RPMI7951 (cell line): ENCODE data around the gene ARID1B. TPM values are rescaled to one million over a fixed set of nuclear protein-coding genes. Genes with fewer than 3 reads are reported as not detected.
A peak's percentile ranks its signal among the peaks of the same experiment; 100 is the strongest.
"Not testable (repeated sequence)": the region's sequence is repeated elsewhere in the genome, so short reads cannot be mapped to it uniquely, and the experiment has no call there.

Source experiments
- DNase-seq: peaks from one replicate; pipeline ENCODE4 v3.0.0-alpha.2; 2012; ENCODE audit warnings: low read depth
- total RNA-seq: library from RNA; depleted of rRNA; stranded (reverse); fragments of >200 nt; shearing (Covaris generic); gene quantifications from 2 replicates; pipeline ENCODE4 v1.2.3, GENCODE V29; 2014

Gene ARID1B
- total RNA-seq, 1 experiment from 2014 or later: 14.8 TPM

GRCh38 chr6:157019115-157019641, 242.0 kb downstream of the ARID1B start:
- peak; percentile 48 for DNase-seq

DNA sequence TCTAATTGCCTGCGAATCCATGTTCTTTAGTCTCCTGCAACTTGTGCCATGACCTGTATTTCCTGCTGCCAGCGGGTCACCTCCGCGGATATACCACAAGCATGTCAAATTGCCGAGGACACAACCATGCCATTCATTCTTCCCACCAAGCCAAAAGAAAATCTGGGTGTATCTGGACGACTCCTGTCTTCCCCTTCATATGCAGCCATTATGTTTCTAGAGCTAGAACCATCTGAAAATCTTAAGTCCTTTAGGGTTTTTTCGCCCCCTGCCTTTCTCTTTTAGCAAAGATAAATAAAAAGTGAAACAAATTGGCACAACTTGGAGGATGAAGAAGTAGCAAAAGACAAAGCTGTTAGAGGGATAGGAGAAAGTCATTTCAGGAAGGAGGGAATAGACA, 242.6 kb downstream of the ARID1B start:
- DNase-seq: peak; percentile 42

GRCh38 chr6:157020398-157020797, 243.2 kb downstream of the ARID1B start:
- DNase-seq: peak; percentile 51

DNA sequence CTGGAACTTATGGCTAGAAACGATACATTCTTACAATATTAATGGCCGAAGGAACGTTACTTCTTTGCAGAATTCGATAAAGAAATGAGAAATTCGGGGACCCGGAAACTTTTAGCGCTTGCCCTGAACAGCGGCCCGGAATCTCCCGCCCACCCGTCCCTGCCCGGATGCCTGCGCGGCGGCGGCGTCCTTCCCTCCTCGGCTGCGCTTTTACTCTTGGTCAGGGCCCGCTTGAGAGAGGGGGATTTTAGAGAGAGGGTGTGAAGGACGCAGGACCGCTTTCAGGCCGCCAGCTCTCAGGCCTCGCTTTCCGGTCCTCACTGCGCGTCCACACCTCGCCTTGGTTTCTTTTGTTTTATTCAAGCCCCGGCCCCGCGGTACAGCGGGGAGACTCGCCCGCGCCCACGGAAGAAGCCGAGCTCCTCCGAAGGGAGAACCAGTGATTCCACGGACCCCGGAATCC, 243.7 kb downstream of the ARID1B start:
- DNase-seq: peak; percentile 58

- DNase-seq: peak; percentile 94
Observed at GRCh38 chr6:157021344-157021992, 244.3 kb downstream of the ARID1B start.

DNA sequence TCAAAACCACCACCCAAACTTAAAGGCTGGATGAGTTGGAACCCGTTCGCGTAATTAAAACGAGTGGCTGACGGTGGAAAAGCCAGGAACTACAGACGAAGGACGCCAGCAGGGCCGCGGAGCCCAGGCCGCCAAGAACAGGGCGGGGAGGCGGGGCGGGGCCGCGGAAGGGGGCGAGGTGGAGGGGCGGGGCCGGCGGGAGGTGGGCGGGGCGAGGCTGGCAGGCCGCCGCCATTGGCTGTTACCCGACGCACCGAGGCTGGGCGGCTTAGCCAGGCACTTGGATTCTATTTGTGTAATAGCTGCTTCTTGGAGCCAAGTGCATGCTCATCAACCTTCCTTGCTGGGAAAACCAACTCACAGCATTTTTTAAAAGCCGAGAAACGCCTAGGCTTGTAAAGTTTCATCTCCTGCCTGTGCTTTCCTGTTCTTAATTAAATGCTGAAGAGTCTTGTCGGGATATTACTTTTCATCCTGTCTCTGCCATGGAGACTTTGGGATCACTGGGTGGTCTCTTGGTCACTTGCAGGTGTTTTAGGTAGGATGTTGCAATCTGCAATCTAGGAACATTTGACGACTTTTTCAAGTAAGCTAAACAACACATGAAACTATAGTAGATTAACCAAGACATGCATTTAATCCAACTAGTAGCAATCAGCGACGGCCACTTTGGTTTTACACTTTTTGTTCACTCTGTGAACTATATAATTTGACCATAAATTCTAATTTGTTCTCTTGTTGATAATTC, 245.0 kb downstream of the ARID1B start:
- peak; percentile 87 for DNase-seq

GRCh38 chr6:157023958-157024357, 246.8 kb downstream of the ARID1B start:
- peak; percentile 21 for DNase-seq

- DNase-seq: no peak
Observed at GRCh38 chr6:157024745-157025144, 247.6 kb downstream of the ARID1B start.

GRCh38 chr6:157025437-157025836, 248.3 kb downstream of the ARID1B start:
- DNase-seq: no peak

DNA sequence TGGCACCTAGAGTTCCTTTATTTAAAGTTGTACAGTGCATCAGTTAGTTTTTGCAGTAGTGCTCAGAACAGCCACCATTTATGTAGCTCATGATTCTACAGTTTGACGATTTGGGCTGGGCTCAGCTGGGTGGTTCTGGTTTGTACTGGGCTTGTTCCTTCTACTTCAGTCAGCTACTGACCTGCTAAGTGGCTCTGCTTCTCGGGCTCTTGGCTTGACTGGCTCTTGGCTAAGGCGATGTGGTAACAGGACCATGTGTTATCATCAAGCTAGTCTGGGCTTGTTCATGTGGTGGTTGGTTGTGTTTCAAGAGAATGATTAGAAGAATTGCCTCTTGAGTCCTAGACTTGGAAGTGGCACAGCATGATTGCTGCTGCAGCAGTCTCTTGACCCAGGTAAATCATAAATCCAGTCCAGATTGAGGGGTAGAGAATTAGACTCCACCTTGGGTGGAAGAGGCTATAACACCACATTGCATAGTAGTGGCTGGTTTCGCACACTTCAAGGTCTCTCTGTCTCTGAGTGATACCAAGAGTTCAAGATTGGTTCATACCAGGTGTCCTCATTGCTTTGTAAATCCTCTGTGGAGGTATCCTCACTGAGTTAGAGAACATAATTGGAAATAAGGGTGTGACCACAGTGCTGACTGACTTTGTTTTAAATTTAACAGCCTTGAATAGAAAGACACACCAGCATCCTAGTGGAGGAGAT, 253.0 kb downstream of the ARID1B start:
- no peak for DNase-seq

DNA sequence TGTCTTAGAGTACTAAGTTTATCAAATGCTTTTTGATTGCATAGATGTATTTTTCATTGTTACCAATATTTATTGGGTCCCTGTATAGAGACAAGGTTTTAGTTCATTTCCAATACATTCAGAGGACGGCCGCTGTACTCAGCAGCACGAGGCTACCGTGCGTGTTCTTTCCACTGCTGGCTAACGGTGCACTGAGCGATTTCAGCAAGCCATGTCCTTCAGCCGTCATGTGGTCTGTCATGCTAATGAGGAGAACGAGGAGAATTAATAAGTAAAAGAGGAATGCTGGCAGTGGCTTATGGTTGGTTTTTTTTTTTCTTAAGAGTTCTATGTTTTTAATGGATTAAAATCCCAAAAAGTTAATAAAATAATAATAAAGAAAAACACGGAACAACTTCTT, 253.6 kb downstream of the ARID1B start:
- peak; percentile 42 for DNase-seq

DNA sequence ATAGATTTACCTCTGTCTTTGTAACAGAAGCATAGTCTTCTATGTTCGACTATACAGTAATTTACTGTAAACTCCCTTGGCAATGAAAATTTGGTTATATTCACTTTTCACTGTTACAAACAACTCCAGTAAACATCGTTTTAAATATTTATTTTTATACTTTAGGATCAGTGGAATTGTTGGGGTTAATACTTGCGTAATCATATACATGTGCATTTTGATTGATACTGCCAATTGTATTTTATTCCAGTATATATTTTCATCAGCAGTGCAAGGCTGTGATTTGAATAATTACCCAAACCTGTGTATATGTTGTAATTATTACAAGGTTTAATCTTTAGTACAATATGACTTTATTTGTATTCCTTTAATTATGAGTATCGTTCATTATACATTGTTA, 255.7 kb downstream of the ARID1B start:
- DNase-seq: no peak

DNA sequence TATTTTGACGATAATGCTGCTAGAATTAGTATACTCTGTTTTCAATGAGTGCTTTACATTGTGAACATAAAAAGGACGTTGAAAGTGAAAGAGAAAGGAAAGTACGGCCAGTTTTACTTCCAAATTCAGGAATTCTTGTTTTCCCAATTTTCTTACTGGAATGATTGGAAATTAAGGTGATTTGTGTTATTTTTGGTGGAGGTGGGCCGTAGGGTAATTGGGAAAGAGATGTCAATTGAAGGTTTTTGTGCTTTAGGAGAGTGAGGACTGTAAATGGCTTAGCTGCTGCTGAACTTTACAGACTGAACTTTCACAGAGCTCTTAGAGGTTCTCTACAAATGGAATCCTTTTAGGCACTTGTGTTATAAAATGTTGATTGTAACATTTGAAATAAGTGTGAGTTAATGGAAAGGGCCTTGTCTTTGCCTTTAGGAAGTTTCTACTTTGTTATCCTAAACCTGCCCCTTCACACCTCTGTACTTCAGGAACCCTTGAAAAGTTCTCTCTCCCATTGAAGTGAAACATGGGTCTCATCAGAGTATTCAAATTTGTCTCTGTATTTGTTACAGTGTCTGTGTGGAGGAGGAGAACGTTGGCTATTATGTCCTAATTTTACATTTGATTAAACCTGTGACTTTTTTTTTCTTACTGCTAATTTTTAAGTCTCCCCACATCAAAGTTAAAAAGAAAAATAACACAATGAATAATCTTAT, 256.4 kb downstream of the ARID1B start:
- peak; percentile 32 for DNase-seq

DNA sequence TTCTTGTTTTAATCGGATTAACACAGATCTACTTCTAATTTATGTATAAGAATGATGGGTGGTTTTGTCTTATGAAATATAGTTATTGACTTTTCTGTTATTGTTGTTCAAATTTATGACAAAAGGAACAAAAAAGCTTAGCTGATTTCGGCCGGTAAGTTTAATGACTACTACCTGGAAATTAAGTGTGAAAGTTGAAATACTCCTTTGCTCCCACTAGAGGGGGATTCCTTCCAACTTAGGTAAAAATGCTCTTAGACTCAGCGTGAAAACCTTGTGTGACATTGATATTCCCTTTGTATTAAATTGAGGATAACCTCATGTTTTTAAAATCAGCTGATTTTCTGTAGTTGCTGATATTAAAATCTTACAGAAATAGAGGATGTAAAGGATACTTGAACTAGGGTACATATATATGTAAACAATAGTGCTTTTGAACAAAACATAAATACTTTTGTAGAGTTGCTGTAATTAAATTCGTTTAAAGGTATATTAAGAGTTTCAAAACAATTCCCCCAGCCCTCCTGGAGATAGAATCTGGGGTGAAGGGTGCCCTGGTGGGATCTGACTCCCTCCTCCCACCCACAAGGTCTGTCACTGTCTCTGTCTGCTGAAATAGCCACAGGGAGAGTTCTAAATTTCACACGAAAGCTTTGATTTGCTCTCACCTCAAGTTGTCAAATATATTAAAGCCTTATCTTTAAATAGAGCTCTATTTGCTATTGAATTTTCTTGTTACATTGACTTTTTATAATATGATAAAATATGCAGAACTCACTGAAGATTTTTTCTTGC, 257.5 kb downstream of the ARID1B start:
- DNase-seq: peak; percentile 65

- no peak for DNase-seq
Observed at GRCh38 chr6:157035546-157035945, 258.4 kb downstream of the ARID1B start.

DNA sequence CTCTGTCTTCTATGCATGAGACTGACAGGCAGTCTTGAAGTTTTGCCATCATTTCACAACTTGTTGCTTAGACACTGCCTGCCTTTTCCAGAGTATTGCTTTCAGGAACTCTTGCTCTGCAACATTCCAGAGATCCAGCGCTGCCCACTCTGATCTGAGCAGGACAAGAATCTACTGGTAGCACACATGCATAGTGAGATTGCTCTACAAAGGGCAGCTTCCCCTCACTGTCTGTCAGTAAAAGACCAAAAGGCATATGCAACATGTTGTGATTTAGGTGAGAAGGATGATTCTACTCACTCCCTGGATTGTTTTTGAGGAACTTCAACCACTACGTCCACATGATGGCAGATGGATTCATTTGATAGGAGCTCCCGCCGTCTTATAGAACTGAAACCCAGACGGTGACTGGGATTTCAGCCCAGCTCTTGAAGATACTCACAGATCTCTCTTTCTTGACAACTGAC, 259.1 kb downstream of the ARID1B start:
- peak; percentile 64 for DNase-seq

DNA sequence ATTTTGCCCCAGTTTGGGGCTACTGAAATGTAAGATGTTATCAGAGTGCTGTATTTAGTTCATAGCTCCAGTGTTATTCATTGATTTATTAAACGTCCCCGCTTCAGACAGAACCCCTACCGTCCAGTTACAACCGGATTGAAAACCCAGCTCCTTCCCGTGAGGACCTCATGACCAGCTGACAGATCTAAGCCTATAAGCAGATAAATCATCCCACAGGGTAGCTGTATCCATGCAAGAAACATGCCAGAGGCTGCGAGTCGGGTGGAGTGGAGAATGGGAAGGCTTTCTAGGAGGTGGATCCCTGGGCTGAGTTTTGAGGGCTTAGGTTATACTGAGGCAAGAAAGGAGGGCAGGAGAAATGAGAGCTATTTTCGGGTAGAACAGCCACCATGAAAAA, 260.0 kb downstream of the ARID1B start:
- DNase-seq: peak; percentile 56

DNA sequence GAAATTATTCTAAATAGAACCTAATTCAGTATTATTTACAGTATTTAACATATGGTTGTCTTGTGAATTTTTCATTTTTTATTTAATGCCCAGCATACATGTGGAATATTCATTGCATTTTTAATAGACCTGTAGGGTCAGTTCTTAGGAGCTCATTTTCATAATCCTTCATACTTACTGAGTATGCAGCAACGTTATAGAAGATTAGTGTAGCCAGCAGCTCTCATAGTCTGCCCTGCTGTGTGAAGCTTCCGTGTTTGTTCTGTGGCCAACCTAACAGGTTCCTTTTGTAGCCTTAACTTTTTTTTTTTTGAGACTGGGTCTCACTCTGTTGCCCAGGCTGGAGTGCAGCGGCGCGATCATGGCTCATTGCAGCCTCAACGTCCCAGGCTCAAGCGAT, 261.4 kb downstream of the ARID1B start:
- no peak for DNase-seq

DNA sequence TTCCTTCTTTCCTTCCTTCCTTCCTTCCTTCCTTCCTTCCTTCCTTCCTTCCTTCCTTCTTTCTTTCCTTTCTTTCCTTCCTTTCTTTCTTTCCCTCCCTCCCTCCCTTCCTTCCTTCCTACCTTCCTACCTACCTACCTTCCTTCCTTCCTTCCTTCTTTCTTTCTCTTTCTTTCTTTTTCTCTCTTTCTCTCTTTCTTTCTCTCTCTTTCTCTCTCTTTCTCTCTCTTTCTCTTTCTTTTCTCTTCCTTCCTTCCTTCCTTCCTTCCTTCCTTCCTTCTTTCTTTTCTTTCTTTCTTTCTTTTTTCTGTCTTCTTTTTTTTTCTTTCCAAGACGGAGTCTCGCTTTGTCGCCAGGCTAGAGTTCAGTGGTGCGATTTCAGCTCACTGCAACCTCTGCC, 262.5 kb downstream of the ARID1B start:
- DNase-seq: not testable (repeated sequence)

DNA sequence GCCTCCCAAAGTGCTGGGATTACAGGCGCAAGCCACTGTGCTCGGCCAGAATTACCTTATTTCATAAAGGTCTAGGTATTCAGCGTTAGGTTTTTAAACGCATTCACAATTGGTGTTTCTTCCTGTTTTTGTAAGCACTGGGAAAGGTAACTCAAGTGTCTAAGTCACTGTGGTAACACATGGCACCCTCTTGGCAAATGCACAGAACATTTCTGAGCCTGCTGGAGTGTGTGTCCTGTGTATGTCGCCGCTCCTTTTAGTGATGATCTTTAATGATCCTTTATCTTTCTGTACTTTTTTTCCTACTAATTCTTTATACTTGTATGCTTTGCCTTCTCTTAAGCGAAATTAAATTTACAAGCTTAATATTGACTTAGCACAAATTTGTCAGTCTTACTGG, 263.0 kb downstream of the ARID1B start:
- no peak for DNase-seq
